Measurements from ENCODE around the gene KRT83. TPM values are rescaled to one million over a fixed set of nuclear protein-coding genes. Genes with fewer than 3 reads are reported as not detected.

KRT83 gene
- total RNA-seq, 2 donors from 2014 or later: 0.74 TPM; not detected in 1

- H3K4me3 ChIP-seq: no peak overlapping the region
- H3K36me3 ChIP-seq: no peaks in the 10 kb centered on the region
- 76% methylated on average over 3 of the region's 3 CpGs for WGBS
- H3K4me1 ChIP-seq (replicated peaks): no peaks in the 10 kb centered on the region
- H3K27me3 ChIP-seq (replicated peaks; ENCODE audit: insufficient read depth): no peaks in the 10 kb centered on the region
- no peak for TF ChIP-seq POLR2A (IDR thresholded peaks at IDR 0.05)
- TF ChIP-seq POLR2AphosphoS5 (IDR thresholded peaks at IDR 0.05): no peak
- TF ChIP-seq CTCF (IDR thresholded peaks at IDR 0.05): no peak
- H3K9me3 ChIP-seq: no peaks in the 10 kb centered on the region
- no peak for DNase-seq (ENCODE audit: low spot score)
- intact Hi-C loops (cut with DNase I): no loop called here
- H3K27ac ChIP-seq: no peak overlapping the region
These were observed 53.5 kb downstream of the KRT83 start for GRCh38 chr12:52267699-52268098.

- Histone ChIP-seq H3K4me1 (replicated peaks) (no peaks in the 10 kb centered on the region), H3K27me3 (replicated peaks; ENCODE audit: insufficient read depth) (no peaks in the 10 kb centered on the region), H3K36me3 (no peaks in the 10 kb centered on the region), H3K27ac (no peak overlapping the region), H3K9me3 (no peaks in the 10 kb centered on the region), H3K4me3 (no peak overlapping the region)
- DNase-seq (ENCODE audit: low spot score): no peak
- WGBS: 98% methylated on average over 3 of the region's 3 CpGs
- intact Hi-C loops (cut with DNase I): no loop called here
- TF ChIP-seq CTCF (IDR thresholded peaks at IDR 0.05) (no peak), POLR2A (IDR thresholded peaks at IDR 0.05) (no peak), POLR2AphosphoS5 (IDR thresholded peaks at IDR 0.05) (no peak)
These were observed 53.9 kb downstream of the KRT83 start for GRCh38 chr12:52267266-52267665.

GRCh38 chr12:52266514-52266913 lies 54.7 kb downstream of the KRT83 start:
- no peak for TF ChIP-seq POLR2A (IDR thresholded peaks at IDR 0.05)
- TF ChIP-seq POLR2AphosphoS5 (IDR thresholded peaks at IDR 0.05): no peak
- TF ChIP-seq CTCF (IDR thresholded peaks at IDR 0.05): no peak
- Histone ChIP-seq H3K27ac (no peak overlapping the region), H3K4me1 (replicated peaks) (no peaks in the 10 kb centered on the region), H3K9me3 (no peaks in the 10 kb centered on the region), H3K27me3 (replicated peaks; ENCODE audit: insufficient read depth) (no peaks in the 10 kb centered on the region), H3K36me3 (no peaks in the 10 kb centered on the region), H3K4me3 (no peak overlapping the region)
- 100% methylated on average over 2 of the region's 2 CpGs for WGBS
- no peak for DNase-seq (ENCODE audit: low spot score)
- intact Hi-C loops (cut with DNase I): no loop called here

GRCh38 chr12:52264435-52264825 lies 56.8 kb downstream of the KRT83 start:
- 62% methylated on average over 2 of the region's 2 CpGs for WGBS
- no peak for DNase-seq (ENCODE audit: low spot score)
- Histone ChIP-seq H3K27me3 (replicated peaks; ENCODE audit: insufficient read depth) (no peaks in the 10 kb centered on the region), H3K4me3 (no peak overlapping the region), H3K9me3 (no peaks in the 10 kb centered on the region), H3K36me3 (no peaks in the 10 kb centered on the region), H3K4me1 (replicated peaks) (no peaks in the 10 kb centered on the region), H3K27ac (no peak overlapping the region)
- intact Hi-C loops (cut with DNase I): no loop called here
- TF ChIP-seq CTCF (IDR thresholded peaks at IDR 0.05) (no peak), POLR2A (IDR thresholded peaks at IDR 0.05) (no peak), POLR2AphosphoS5 (IDR thresholded peaks at IDR 0.05) (no peak)

Other genes starting within 250 kb of the KRT83 start
- gene SMIM41, start 241.7 kb downstream of the KRT83 start, total RNA-seq: 10 to 100 TPM in 1 of 2 donors, 1 to 10 TPM in 1; 7.5 to 30.2 TPM
- gene KRT80, start 129.4 kb downstream of the KRT83 start, total RNA-seq: 1 to 10 TPM; 1.9 to 3.7 TPM
- 100 to 1,000 TPM in 1 of 2 donors, 10 to 100 TPM in 1; 53.1 to 151 TPM for gene KRT7, start 88.2 kb downstream of the KRT83 start, total RNA-seq
- under 1 TPM; 0.27 to 0.85 TPM for gene KRT86, start 46.8 kb downstream of the KRT83 start, total RNA-seq
- 1 to 10 TPM in 1 of 2 donors, not detected in 1; 1.7 TPM for gene KRT81, start 29.9 kb downstream of the KRT83 start, total RNA-seq
- gene KRT85, start 46.1 kb upstream of the KRT83 start, total RNA-seq: not detected
- not detected for gene KRT84, start 64.3 kb upstream of the KRT83 start, total RNA-seq
- gene KRT82, start 84.9 kb upstream of the KRT83 start, total RNA-seq: not detected
- not detected for gene KRT75, start 113.0 kb upstream of the KRT83 start, total RNA-seq
- gene KRT6B, start 130.7 kb upstream of the KRT83 start, total RNA-seq: under 1 TPM; 0.40 to 0.87 TPM
- not detected for gene KRT6C, start 152.4 kb upstream of the KRT83 start, total RNA-seq
- gene KRT6A, start 171.9 kb upstream of the KRT83 start, total RNA-seq: 10 to 100 TPM in 1 of 2 donors, 1 to 10 TPM in 1; 5.9 to 13.6 TPM
- gene KRT5, start 199.0 kb upstream of the KRT83 start, total RNA-seq: 100 to 1,000 TPM; 160 to 516 TPM
- not detected for gene KRT71, start 231.7 kb upstream of the KRT83 start, total RNA-seq

Measured in prostate gland (tissue), 2 donors.